ENCODE data around the gene CLDN6. TPM values are rescaled to one million over a fixed set of nuclear protein-coding genes. Genes with fewer than 3 reads are reported as not detected.
A peak's percentile ranks its signal among the peaks of the same experiment; 100 is the strongest.

The CLDN6 gene
- total and polyA plus RNA-seq, 9 of the 15 experiments (the other 6 are each of a cell fraction or from before 2014, with no cell fraction given) = 0.22 to 0.75 (median 0.38) TPM; not detected in 3

DNA sequence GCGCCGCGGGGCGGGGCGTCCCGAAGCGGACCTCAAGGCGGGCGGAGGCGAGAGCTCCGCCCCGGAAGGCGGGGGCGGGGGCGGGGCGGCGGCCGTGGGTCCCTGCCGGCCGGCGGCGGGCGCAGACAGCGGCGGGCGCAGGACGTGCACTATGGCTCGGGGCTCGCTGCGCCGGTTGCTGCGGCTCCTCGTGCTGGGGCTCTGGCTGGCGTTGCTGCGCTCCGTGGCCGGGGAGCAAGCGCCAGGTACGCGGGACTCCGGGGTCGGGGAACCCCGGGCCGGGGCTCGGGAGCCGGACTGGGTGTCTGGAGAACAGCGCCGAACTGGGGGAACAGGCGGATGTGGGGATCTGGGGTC lies 2.2 kb upstream of the CLDN6 start, which contains the start of gene TNFRSF12A (continued):
- TF ChIP-seq TGIF2 (CRISPR knock-in tag; IDR thresholded peaks at IDR 0.05) = no peak
- TF ChIP-seq, protein P1, sequence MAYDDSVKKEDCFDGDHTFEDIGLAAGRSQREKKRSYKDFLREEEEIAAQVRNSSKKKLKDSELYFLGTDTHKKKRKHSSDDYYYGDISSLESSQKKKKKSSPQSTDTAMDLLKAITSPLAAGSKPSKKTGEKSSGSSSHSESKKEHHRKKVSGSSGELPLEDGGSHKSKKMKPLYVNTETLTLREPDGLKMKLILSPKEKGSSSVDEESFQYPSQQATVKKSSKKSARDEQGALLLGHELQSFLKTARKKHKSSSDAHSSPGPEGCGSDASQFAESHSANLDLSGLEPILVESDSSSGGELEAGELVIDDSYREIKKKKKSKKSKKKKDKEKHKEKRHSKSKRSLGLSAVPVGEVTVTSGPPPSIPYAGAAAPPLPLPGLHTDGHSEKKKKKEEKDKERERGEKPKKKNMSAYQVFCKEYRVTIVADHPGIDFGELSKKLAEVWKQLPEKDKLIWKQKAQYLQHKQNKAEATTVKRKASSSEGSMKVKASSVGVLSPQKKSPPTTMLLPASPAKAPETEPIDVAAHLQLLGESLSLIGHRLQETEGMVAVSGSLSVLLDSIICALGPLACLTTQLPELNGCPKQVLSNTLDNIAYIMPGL (CRISPR knock-in tag; IDR thresholded peaks at IDR 0.05) = no peak
- TF ChIP-seq SMAD1 (IDR thresholded peaks at IDR 0.05; ENCODE audit: low read depth, low read length, partially characterized antibody) = peak; percentile 87
- TF ChIP-seq CBX3 (IDR thresholded peaks at IDR 0.05; ENCODE audit: borderline replicate concordance in 1 of 2, low read length in 2 of 2) = no peak
- no peak for TF ChIP-seq ETS2 (tag; IDR thresholded peaks at IDR 0.05; ENCODE audit: borderline replicate concordance, poor library complexity, severe bottlenecking)
- peak; percentile 58; the same call in 1 of the 2 replicates for TF ChIP-seq CBX1 (IDR thresholded peaks at IDR 0.05; ENCODE audit: low read depth)
- peak; percentile 56 for TF ChIP-seq MYC (IDR thresholded peaks at IDR 0.05; ENCODE audit: low read depth, low read length)
- TF ChIP-seq MYC (CRISPR knock-in tag; IDR thresholded peaks at IDR 0.05; ENCODE audit: borderline replicate concordance, low read depth) = no peak
- TF ChIP-seq, protein P2, sequence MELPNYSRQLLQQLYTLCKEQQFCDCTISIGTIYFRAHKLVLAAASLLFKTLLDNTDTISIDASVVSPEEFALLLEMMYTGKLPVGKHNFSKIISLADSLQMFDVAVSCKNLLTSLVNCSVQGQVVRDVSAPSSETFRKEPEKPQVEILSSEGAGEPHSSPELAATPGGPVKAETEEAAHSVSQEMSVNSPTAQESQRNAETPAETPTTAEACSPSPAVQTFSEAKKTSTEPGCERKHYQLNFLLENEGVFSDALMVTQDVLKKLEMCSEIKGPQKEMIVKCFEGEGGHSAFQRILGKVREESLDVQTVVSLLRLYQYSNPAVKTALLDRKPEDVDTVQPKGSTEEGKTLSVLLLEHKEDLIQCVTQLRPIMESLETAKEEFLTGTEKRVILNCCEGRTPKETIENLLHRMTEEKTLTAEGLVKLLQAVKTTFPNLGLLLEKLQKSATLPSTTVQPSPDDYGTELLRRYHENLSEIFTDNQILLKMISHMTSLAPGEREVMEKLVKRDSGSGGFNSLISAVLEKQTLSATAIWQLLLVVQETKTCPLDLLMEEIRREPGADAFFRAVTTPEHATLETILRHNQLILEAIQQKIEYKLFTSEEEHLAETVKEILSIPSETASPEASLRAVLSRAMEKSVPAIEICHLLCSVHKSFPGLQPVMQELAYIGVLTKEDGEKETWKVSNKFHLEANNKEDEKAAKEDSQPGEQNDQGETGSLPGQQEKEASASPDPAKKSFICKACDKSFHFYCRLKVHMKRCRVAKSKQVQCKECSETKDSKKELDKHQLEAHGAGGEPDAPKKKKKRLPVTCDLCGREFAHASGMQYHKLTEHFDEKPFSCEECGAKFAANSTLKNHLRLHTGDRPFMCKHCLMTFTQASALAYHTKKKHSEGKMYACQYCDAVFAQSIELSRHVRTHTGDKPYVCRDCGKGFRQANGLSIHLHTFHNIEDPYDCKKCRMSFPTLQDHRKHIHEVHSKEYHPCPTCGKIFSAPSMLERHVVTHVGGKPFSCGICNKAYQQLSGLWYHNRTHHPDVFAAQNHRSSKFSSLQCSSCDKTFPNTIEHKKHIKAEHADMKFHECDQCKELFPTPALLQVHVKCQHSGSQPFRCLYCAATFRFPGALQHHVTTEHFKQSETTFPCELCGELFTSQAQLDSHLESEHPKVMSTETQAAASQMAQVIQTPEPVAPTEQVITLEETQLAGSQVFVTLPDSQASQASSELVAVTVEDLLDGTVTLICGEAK (IDR thresholded peaks at IDR 0.05) = no peak
- TF ChIP-seq, protein P2 (CRISPR knock-in tag; IDR thresholded peaks at IDR 0.05) = no peak
- TF ChIP-seq DNMT1 (IDR thresholded peaks at IDR 0.05) = no peak
- peak; percentile 75 for TF ChIP-seq TBP (optimal IDR thresholded peaks at IDR 0.05; ENCODE audit: low read depth, low read length)
- TF ChIP-seq TAF7 (tag; IDR thresholded peaks at IDR 0.05) = peak; percentile 64
- TF ChIP-seq, protein P3, sequence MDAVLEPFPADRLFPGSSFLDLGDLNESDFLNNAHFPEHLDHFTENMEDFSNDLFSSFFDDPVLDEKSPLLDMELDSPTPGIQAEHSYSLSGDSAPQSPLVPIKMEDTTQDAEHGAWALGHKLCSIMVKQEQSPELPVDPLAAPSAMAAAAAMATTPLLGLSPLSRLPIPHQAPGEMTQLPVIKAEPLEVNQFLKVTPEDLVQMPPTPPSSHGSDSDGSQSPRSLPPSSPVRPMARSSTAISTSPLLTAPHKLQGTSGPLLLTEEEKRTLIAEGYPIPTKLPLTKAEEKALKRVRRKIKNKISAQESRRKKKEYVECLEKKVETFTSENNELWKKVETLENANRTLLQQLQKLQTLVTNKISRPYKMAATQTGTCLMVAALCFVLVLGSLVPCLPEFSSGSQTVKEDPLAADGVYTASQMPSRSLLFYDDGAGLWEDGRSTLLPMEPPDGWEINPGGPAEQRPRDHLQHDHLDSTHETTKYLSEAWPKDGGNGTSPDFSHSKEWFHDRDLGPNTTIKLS (IDR thresholded peaks at IDR 0.05; ENCODE audit: borderline replicate concordance, low read depth) = peak; percentile 12; the same call in 1 of the 2 replicates
- TF ChIP-seq GATAD2B (IDR thresholded peaks at IDR 0.05; ENCODE audit: borderline replicate concordance) = peak; percentile 58; the same call in 1 of the 2 replicates
- TF ChIP-seq ESRRB (CRISPR knock-in tag; IDR thresholded peaks at IDR 0.05; ENCODE audit: borderline replicate concordance) = no peak

All from K562 (cell line).